GM18951 (cell line): ENCODE results near the gene BTF3.

Experiments used
- POLR2A ChIP-seq: IDR thresholded peaks from 4 replicates; pipeline ENCODE4 v1.6.1; 2011; ENCODE audit warnings: mild to moderate bottlenecking; ENCODE audit not compliant: insufficient read length, insufficient read depth; ENCODE audit errors: extremely low read depth
- in situ Hi-C: fragments of 300-500 bp; cut with MboI; formaldehyde crosslinking; loops from one replicate; pipeline ENCODE4 v1.12.0; 2022; ENCODE audit warnings: low sequenced_read_pairs, mixed read lengths, inconsistent platforms; ENCODE audit not compliant: unreplicated experiment

The BTF3 gene

GRCh38 chr5:73519531-73520283, 21.5 kb downstream of the BTF3 start:
- TF ChIP-seq POLR2A: no peak
- in situ Hi-C loops: no loop called here

GRCh38 chr5:73522989-73523388, 24.7 kb downstream of the BTF3 start:
- no peak for TF ChIP-seq POLR2A
- in situ Hi-C loops: no loop called here

- TF ChIP-seq POLR2A: no peak
- in situ Hi-C loops: no loop called here
Measured at GRCh38 chr5:73523861-73524260, 25.6 kb downstream of the BTF3 start.

- in situ Hi-C loops: no loop called here
- TF ChIP-seq POLR2A: no peak
Measured at GRCh38 chr5:73525606-73526203, 27.5 kb downstream of the BTF3 start.

GRCh38 chr5:73528248-73528647, 30.0 kb downstream of the BTF3 start:
- TF ChIP-seq POLR2A: no peak
- in situ Hi-C loops: no loop called here

- no peak for TF ChIP-seq POLR2A
- in situ Hi-C loops: no loop called here
Measured at GRCh38 chr5:73529081-73529480, 30.8 kb downstream of the BTF3 start.

GRCh38 chr5:73531356-73531755, 33.1 kb downstream of the BTF3 start:
- in situ Hi-C loops: no loop called here
- TF ChIP-seq POLR2A: no peak

GRCh38 chr5:73532195-73532594, 34.0 kb downstream of the BTF3 start:
- no peak for TF ChIP-seq POLR2A

GRCh38 chr5:73534011-73534644, 35.9 kb downstream of the BTF3 start:
- in situ Hi-C loops: no loop called here
- TF ChIP-seq POLR2A: no peak

More at GRCh38 chr5:73532195-73532594, 34.0 kb downstream of the BTF3 start:
- in situ Hi-C loops: no loop called here

GRCh38 chr5:73534971-73535370, 36.7 kb downstream of the BTF3 start:
- in situ Hi-C loops: no loop called here
- no peak for TF ChIP-seq POLR2A

GRCh38 chr5:73539730-73540129, 41.5 kb downstream of the BTF3 start:
- TF ChIP-seq POLR2A: no peak
- in situ Hi-C loops: no loop called here

GRCh38 chr5:73540192-73540591, 42.0 kb downstream of the BTF3 start:
- no peak for TF ChIP-seq POLR2A
- in situ Hi-C loops: no loop called here

GRCh38 chr5:73542020-73542419, 43.8 kb downstream of the BTF3 start:
- no peak for TF ChIP-seq POLR2A
- in situ Hi-C loops: no loop called here
